Fibroblast of mammary gland (primary cell): ENCODE measurements around the gene FHIT.
"Not testable (repeated sequence)": the region's sequence is repeated elsewhere in the genome, so short reads cannot be mapped to it uniquely, and the experiment has no call there.

Experiments
- DNase-seq: peaks from one replicate; pipeline ENCODE4 v3.0.0-alpha.2; 2010; ENCODE audit warnings: low read depth
- H3K4me3 ChIP-seq: 2 replicates; pipeline ENCODE4 v1.5.1; 2011; ENCODE audit warnings: low read depth, mild to moderate bottlenecking, low read length, moderate library complexity; ENCODE audit not compliant: control insufficient read depth
- CTCF ChIP-seq: conservative IDR thresholded peaks from 2 replicates; pipeline ENCODE4 v1.5.1; 2011; ENCODE audit warnings: low read depth, low read length, inconsistent platforms; ENCODE audit not compliant: control insufficient read depth, insufficient read depth

FHIT gene

GRCh38 chr3:61008153-61008997 is 242.9 kb downstream of the FHIT start:
- no peak for TF ChIP-seq CTCF
- H3K4me3 ChIP-seq: no peak overlapping the region
- DNase-seq: no peak

GRCh38 chr3:61005591-61005990 is 245.7 kb downstream of the FHIT start:
- no peak overlapping the region for H3K4me3 ChIP-seq
- TF ChIP-seq CTCF: no peak
- no peak for DNase-seq

GRCh38 chr3:60998858-60999257 is 252.4 kb downstream of the FHIT start:
- no peak overlapping the region for H3K4me3 ChIP-seq
- peak; percentile 3 for DNase-seq
- no peak for TF ChIP-seq CTCF

- TF ChIP-seq CTCF: no peak
- DNase-seq: no peak
- no peak overlapping the region for H3K4me3 ChIP-seq
Measured at GRCh38 chr3:60992395-60992794, 258.9 kb downstream of the FHIT start.

- no peak for DNase-seq
- no peak for TF ChIP-seq CTCF
- no peak overlapping the region for H3K4me3 ChIP-seq
Measured at GRCh38 chr3:60990442-60990730, 260.9 kb downstream of the FHIT start.

- DNase-seq: no peak
- no peak overlapping the region for H3K4me3 ChIP-seq
- TF ChIP-seq CTCF: no peak
Measured at GRCh38 chr3:60989626-60990441, 261.4 kb downstream of the FHIT start.

- DNase-seq, H3K4me3 ChIP-seq: not testable (repeated sequence)
Measured at GRCh38 chr3:60987191-60987590, 264.1 kb downstream of the FHIT start.
